ENCODE results near the gene SLC2A5. TPM values are rescaled to one million over a fixed set of nuclear protein-coding genes. Genes with fewer than 3 reads are reported as not detected.

Gene SLC2A5
- total and polyA plus RNA-seq, 9 of the 15 experiments (the other 6 are each of a cell fraction or from before 2014, with no cell fraction given), result 0.08 TPM; not detected in 8

DNA sequence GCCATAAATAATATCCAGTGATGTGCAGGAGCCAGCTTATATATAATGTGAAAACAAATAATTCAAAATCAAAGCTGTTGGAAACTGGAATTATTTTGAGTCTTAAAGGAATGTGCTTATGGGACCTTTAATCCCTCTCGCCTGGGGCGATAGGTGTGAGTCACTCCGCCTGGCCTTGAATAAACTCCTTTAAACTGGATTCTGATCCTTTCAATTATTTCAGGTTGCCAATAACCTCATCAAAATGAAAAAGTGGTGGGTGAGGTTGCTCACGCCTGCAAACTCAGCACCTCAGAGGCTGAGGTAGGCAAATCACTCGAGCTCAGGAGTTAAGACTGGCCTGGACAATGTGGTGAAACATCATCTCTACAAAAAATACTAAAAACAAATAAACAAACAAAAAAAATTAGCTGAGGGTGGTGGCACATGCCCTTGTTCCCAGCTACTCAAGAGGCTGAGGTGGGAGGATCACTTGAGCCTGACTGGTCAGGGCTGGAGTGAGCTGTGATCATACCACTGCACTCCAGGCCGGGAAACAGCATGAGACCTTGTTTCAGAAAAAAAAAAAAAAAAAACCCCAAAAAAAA is 11.4 kb upstream of the SLC2A5 start:
- BruUV-seq (replicated peaks), result no TSS peak
- Histone ChIP-seq H3K27me3 (ENCODE audit: control insufficient read depth in 2 of 2, insufficient read depth in 2 of 2, low read length in 2 of 2) (peaks cover 48 to 67% of the 10 kb centered on the region in 2 experiments), H3K4me2 (ENCODE audit: insufficient read depth, low read length) (no peak overlapping the region), H3K4me3 (no peak overlapping the region), H3K9me1 (ENCODE audit: control insufficient read depth, insufficient read depth, low read length) (no peaks in the 10 kb centered on the region), H3K9me3 (replicated peaks; ENCODE audit: control insufficient read depth, insufficient read depth, low read depth, low read length) (no peaks in the 10 kb centered on the region), H3K9ac (ENCODE audit: insufficient read depth in 1 of 2, low read depth in 2 of 2, low read length in 2 of 2) (no peak overlapping the region), H3K27ac (ENCODE audit: extremely low read depth, low read depth, low read length) (no peak overlapping the region), H3K36me3 (ENCODE audit: control insufficient read depth, insufficient read depth, low read length) (no peaks in the 10 kb centered on the region), H3K4me1 (replicated peaks in 1 of 2; ENCODE audit: control insufficient read depth in 2 of 2, insufficient read depth in 2 of 2, low read length in 2 of 2) (no peaks in the 10 kb centered on the region; a peak in 1 of 5 replicates), H4K20me1 (replicated peaks; ENCODE audit: control insufficient read depth, insufficient read depth, low read length) (no peaks in the 10 kb centered on the region), H3K79me2 (ENCODE audit: control insufficient read depth, insufficient read depth, low read length) (no peaks in the 10 kb centered on the region), H2AFZ (ENCODE audit: low read depth, low read length) (no peak overlapping the region)
- WGBS (ENCODE audit: insufficient coverage, low coverage, missing lambda C conversion rate), result 1% methylated on average over 6 of the region's 6 CpGs
- no peak for TF ChIP-seq TAF7 (tag; IDR thresholded peaks at IDR 0.05)
- TF ChIP-seq, protein P1, sequence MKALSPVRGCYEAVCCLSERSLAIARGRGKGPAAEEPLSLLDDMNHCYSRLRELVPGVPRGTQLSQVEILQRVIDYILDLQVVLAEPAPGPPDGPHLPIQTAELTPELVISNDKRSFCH (CRISPR knock-in tag; IDR thresholded peaks at IDR 0.05), result no peak
- TF ChIP-seq, protein P1 (tag; IDR thresholded peaks at IDR 0.05), result no peak
- no peak for ATAC-seq
- DNase-seq (ENCODE audit: extremely low read depth in 1 of 4, low spot score in 3 of 4), result no peak
- POLR2A ChIA-PET, result interaction anchor here (0.7 kb wide), 1 partner anchor 11 kb away, joined by 3 read pairs; the partner anchor contains the start of gene SLC2A5
- intact Hi-C loops (cut with micrococcal nuclease) (no loop called here), in situ Hi-C loops (cut with MboI) (no loop called here)
- no peak for FAIRE-seq
- CTCF ChIA-PET (ENCODE audit: low intra/inter-chr PET ratio), result no interaction called here

DNA sequence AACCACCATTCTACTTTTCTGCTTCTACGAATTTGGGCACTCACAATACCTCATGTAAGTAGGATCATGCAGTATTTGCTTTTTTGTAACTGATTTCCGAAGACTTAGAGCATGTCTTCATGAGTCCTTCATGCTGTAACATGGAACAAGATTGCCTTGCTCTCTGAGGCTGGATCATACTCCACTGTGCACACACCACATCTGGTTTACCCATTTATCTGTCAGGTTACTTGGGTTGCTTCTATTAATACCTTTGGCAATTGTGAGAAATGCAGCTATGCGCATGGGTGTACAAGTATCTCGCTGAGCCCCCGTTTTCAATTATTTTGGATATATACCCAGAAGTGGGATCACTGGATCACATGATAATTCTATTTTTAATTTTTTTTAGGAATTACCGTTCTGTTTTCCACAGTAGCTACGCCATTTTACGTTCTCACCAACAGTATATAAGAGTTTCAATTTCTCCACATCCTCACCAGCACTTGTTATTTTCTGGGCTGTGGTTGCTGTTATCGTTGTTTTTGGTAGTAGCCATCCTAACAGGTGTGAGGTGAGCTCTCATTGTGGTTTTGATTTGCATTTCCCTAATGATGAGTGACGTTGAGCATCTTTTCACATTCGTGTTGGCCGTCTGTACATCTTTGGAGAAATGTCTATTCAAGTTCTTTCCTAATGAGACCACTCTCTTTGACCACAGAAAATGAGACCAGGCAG is 10.7 kb upstream of the SLC2A5 start:
- POLR2A ChIA-PET, result no interaction called here
- intact Hi-C loops (cut with micrococcal nuclease) (no loop called here), in situ Hi-C loops (cut with MboI) (no loop called here)
- no peak overlapping the region for H3K27ac ChIP-seq (ENCODE audit: extremely low read depth, low read depth, low read length)
- under 1% methylated on average over 12 of the region's 12 CpGs for WGBS (ENCODE audit: insufficient coverage, low coverage, missing lambda C conversion rate)
- DNase-seq (ENCODE audit: extremely low read depth in 1 of 4, low spot score in 3 of 4) (no peak), FAIRE-seq (no peak), ATAC-seq (no peak)
- H3K9ac ChIP-seq (ENCODE audit: insufficient read depth in 1 of 2, low read depth in 2 of 2, low read length in 2 of 2), result no peak overlapping the region
- H3K4me3 ChIP-seq, result no peak overlapping the region
- no peaks in the 10 kb centered on the region; a peak in 2 of 5 replicates for H3K4me1 ChIP-seq (replicated peaks in 1 of 2; ENCODE audit: control insufficient read depth in 2 of 2, insufficient read depth in 2 of 2, low read length in 2 of 2)
- no peaks in the 10 kb centered on the region for H3K36me3 ChIP-seq (ENCODE audit: control insufficient read depth, insufficient read depth, low read length)
- BruUV-seq (replicated peaks), result no TSS peak
- no peaks in the 10 kb centered on the region for H3K9me3 ChIP-seq (replicated peaks; ENCODE audit: control insufficient read depth, insufficient read depth, low read depth, low read length)
- H2AFZ ChIP-seq (ENCODE audit: low read depth, low read length), result no peak overlapping the region
- no peaks in the 10 kb centered on the region for H3K9me1 ChIP-seq (ENCODE audit: control insufficient read depth, insufficient read depth, low read length)
- H3K27me3 ChIP-seq (ENCODE audit: control insufficient read depth in 2 of 2, insufficient read depth in 2 of 2, low read length in 2 of 2), result peaks cover 47 to 62% of the 10 kb centered on the region in 2 experiments; a peak in 4 of 5 replicates
- no peaks in the 10 kb centered on the region for H4K20me1 ChIP-seq (replicated peaks; ENCODE audit: control insufficient read depth, insufficient read depth, low read length)
- no peak overlapping the region for H3K4me2 ChIP-seq (ENCODE audit: insufficient read depth, low read length)
- H3K79me2 ChIP-seq (ENCODE audit: control insufficient read depth, insufficient read depth, low read length), result no peaks in the 10 kb centered on the region
- TF ChIP-seq TGIF2 (CRISPR knock-in tag; IDR thresholded peaks at IDR 0.05), result no peak
- CTCF ChIA-PET (ENCODE audit: low intra/inter-chr PET ratio), result no interaction called here
